SH-SY5Y (cell line): ENCODE results near the gene RAB12.

Experiments
- GATA2 ChIP-seq: IDR thresholded peaks from 2 replicates; pipeline ENCODE4 v1.6.1; 2011; ENCODE audit warnings: mild to moderate bottlenecking, low read depth, low read length
- GATA3 ChIP-seq: IDR thresholded peaks from 2 replicates; pipeline ENCODE4 v1.6.1; 2011; ENCODE audit warnings: low read depth, mild to moderate bottlenecking, low read length, moderate library complexity

- TF ChIP-seq GATA2 (no peak), GATA3 (no peak)
Observed at GRCh38 chr18:8635087-8635486, 25.9 kb downstream of the RAB12 start.
